Measurements from ENCODE around the gene PMS1. TPM values are rescaled to one million over a fixed set of nuclear protein-coding genes. Genes with fewer than 3 reads are reported as not detected.
"Not testable (repeated sequence)": the region's sequence is repeated elsewhere in the genome, so short reads cannot be mapped to it uniquely, and the experiment has no call there.

The PMS1 gene
- total RNA-seq, 1 donor from 2014 or later: 39.0 TPM

- intact Hi-C loops (cut with micrococcal nuclease): no loop called here
These were observed 18.2 kb downstream of the PMS1 start for GRCh38 chr2:189802396-189802912.

DNA sequence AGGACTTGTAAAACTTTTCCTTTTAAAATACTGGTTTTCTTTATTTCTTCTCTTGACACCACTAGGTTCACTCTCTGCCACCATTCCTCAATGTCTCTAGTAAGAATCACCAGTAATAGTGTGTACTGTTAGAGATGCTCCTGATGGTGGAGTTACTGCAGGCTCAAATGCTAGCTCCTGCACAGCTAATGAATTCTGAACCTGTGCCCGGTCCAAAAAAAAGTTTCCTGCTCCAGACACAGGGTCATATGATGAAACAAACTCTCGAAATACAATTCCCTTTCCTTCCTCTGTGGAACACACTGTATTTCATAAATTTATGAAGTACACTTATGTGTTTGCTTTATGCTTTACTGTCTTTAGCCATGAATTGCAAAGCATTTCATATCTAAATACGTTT lies 19.2 kb downstream of the PMS1 start:
- intact Hi-C loops (cut with micrococcal nuclease): no loop called here

GRCh38 chr2:189818249-189819038 lies 34.2 kb downstream of the PMS1 start:
- intact Hi-C loops (cut with micrococcal nuclease): no loop called here

DNA sequence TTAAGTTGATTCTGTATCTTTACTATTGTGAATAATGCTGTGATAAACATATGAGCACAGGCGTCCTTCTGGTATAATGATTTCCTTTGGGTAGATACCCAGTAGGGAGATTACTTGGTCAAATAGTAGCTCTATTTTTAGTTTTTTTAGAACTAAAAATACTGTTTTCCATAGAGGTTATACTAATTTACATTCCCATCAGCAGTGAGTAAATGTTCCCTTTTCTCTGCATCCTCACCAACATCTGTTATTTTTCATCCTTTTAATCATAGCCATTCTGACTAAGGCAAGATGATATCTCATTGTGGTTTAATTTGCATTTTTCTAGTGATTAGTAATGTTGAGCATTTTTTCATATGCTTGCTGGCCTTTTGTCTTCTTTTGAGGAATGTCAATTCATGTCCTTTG lies 35.1 kb downstream of the PMS1 start:
- intact Hi-C loops (cut with micrococcal nuclease): no loop called here

- intact Hi-C loops (cut with micrococcal nuclease): no loop called here
These were observed 37.9 kb downstream of the PMS1 start for GRCh38 chr2:189821953-189822748.

- intact Hi-C loops (cut with micrococcal nuclease): no loop called here
These were observed 40.6 kb downstream of the PMS1 start for GRCh38 chr2:189824694-189825396.

DNA sequence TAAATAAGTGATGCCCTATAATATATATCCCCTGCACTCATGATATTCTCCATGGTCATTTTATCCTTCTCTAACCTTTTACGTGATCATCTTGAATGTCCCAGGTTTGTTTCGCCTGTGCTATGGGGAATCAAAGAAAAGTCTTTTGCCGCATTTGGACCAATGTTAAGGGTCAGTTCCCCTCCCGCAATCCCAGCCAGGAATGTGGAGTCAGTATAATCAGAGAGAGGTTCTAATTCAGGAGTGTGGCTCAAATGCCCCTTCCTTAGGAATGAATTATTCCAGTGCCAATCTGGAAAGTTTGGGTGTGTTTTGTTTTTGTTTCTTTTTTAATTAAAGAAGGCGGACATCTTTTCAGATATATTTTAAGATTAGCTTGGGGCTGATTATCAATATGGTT lies 41.8 kb downstream of the PMS1 start:
- intact Hi-C loops (cut with micrococcal nuclease): no loop called here

- intact Hi-C loops (cut with micrococcal nuclease): no loop called here
These were observed 45.0 kb downstream of the PMS1 start for GRCh38 chr2:189829102-189829833.

DNA sequence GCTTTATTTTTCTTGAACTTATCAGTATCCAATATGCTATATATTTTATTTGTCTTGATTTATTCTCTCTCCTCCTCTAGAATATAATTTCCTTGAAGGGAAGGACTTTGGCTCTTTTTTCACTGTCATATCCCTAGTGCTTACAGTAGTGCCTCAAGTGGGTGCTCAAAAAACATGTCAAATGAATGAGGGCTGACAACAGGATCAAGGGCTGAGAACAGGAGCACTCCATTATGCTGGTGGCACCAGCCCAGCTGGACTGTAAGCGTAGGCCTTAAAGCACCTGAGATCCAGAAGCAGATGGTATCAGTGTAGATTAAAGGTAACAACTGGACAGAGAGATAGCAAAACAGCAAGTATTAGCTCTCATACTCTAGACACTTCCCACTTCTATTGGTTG lies 46.3 kb downstream of the PMS1 start:
- intact Hi-C loops (cut with micrococcal nuclease): no loop called here

- intact Hi-C loops (cut with micrococcal nuclease): no loop called here
These were observed 49.8 kb downstream of the PMS1 start for GRCh38 chr2:189834059-189834458.

DNA sequence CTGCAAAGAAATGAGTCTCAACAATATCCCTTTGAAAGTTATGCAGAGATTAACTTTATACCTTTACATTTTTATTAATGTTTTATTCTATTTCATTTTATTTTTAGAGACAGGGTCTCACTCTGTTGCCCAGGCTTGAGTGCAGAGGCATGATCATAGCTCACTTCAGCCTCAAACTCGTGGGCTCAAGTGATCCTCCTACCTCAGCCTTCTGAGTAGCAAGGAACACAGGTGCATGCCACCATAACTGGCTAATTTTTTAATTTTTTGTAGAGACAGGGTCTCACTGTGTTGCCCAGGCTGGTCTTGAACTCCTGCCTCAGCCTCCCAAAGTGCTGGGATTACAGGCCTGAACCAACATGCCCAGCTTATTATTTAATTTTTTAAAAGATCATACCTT lies 50.4 kb downstream of the PMS1 start:
- intact Hi-C loops (cut with micrococcal nuclease): not testable (repeated sequence)

- intact Hi-C loops (cut with micrococcal nuclease): no loop called here
These were observed 51.8 kb downstream of the PMS1 start for GRCh38 chr2:189835855-189836558.

- intact Hi-C loops (cut with micrococcal nuclease): no loop called here
These were observed 52.4 kb downstream of the PMS1 start for GRCh38 chr2:189836644-189837043.

DNA sequence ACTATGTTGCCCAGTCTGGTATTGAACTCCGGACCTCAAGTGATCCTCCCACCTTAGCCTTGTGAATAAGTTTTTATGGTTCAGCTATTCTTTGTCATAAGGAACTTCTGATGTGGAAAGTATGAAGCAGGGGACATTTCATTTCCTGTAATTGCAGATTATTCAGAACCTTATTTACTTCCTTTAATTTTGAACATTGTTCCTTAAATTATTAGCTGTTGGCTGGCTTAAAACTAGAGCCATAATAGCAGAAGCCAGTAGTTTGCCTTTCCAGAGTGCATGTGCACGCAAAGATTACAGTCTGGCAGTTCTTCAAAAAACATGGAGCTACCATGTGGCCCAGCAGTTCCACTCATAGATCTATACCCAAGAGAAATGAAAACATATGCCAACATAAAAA lies 53.1 kb downstream of the PMS1 start:
- intact Hi-C loops (cut with micrococcal nuclease): no loop called here

DNA sequence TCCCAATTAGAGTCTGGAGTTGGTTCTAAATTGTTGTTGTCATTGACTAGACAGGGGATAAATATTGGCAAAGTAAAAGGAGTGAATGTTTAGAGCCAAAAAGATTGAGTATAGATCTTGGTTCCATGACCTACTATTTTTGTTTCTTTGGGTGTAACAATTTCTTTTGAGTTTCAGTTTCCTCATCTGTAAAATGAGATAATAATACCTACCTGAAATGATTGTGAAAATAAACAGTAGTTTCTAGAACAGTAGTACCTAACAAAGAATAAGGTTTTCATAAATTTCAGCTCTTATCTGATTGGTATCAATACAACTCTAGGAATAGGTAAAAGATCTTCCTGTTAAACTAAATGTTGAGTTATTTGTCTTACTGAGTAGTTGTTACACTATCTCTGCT lies 56.8 kb downstream of the PMS1 start:
- intact Hi-C loops (cut with micrococcal nuclease): no loop called here

DNA sequence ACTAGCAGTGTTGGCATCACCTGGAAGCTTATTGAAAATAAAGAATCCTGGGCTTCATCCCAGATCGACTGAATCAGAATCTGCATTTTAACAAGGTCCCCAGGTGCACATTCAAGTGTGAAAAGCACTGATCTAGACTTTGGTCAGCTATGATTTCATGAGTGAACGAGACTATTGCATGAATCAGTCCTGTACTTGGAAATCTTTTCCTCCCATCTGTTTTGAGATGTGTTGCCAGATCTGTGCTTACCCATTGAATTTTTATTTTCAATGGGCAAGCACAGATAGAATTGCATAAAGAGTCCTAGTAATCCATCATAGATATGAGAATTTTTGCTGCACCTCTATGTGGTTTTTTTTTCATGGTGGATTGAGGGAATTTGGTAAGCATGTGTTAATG lies 64.0 kb downstream of the PMS1 start:
- intact Hi-C loops (cut with micrococcal nuclease): no loop called here

DNA sequence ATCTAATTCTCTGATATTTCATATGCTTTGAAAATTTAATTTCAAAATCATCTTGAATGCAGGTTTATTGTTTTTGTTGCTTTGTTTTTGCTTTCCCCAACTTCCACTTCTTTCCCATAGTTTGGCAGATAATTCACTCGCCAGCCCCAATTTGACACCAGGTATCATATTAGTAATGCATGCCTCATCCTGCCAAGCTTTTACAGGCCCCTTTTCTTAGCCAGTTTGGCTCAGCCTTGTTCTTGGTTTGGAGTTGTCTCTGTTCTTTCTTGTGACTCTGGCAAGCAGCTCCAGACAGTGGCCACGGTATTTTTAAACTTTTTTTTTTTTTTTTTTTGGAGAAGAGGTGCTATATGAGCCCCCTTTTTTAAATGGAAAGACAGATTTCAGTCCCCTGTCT lies 65.3 kb downstream of the PMS1 start:
- intact Hi-C loops (cut with micrococcal nuclease): no loop called here

DNA sequence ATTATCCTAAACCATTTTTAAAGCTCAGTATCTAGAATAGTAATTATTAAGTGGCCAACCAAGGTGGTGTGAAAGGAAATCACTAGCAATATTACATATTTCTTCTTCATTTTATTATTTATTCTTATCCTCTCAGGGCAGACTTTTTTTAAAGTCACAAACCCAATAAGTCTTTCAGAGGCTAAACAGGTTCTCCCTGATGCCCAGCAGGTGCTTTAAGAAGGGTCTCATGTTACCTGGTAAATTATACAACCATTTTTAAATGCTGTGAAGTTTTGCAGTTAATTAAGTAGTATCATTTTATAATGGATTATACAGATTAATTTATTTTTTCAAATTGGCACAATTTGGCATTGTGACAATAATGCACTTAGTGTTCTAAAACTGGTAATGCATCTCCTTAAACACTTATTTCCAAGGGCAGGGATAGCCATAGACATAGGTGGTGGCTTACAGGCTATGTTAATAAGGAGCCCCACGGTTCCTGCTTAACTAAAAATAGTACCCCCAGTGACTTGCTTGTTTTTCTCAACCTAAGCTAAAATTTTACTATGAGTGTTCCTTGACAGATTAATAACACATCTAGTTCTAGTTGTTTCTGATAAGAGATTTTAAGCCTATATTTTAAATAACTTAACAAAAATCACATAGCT lies 67.0 kb downstream of the PMS1 start:
- intact Hi-C loops (cut with micrococcal nuclease): no loop called here

- intact Hi-C loops (cut with micrococcal nuclease): no loop called here
These were observed 69.9 kb downstream of the PMS1 start for GRCh38 chr2:189854187-189854586.

GRCh38 chr2:189854940-189855339 lies 70.7 kb downstream of the PMS1 start:
- intact Hi-C loops (cut with micrococcal nuclease): no loop called here
